H9 (cell line): Measurements from ENCODE around the gene CDK5RAP1. TPM values are rescaled to one million over a fixed set of nuclear protein-coding genes. Genes with fewer than 3 reads are reported as not detected.
A peak's percentile ranks its signal among the peaks of the same experiment; 100 is the strongest.

Source experiments
- DNase-seq: peaks from one replicate; pipeline ENCODE4 v3.0.0-alpha.2; 2017
- H2AFZ ChIP-seq: one replicate; pipeline ENCODE4 v1.6.1; 2013; ENCODE audit warnings: mild to moderate bottlenecking, low read length, control low read depth, moderate library complexity
- H2AK5ac ChIP-seq: 2 replicates; pipeline ENCODE4 v1.6.1; 2013; ENCODE audit warnings: low read length, control low read depth, mixed read lengths; ENCODE audit not compliant: insufficient read length
- H2BK120ac ChIP-seq: one replicate; pipeline ENCODE4 v1.6.1; 2013; ENCODE audit warnings: low read depth, mild to moderate bottlenecking, low read length, control low read depth, inconsistent platforms; ENCODE audit not compliant: poor library complexity, severe bottlenecking
- H2BK12ac ChIP-seq: 2 replicates; pipeline ENCODE4 v1.6.1; 2013; ENCODE audit warnings: low read length, control low read depth, mixed read lengths, low read depth; ENCODE audit not compliant: insufficient read length
- H2BK15ac ChIP-seq: 2 replicates; pipeline ENCODE4 v1.6.1; 2013; ENCODE audit warnings: low read depth, low read length, control low read depth
- H2BK20ac ChIP-seq: one replicate; pipeline ENCODE4 v1.6.1; 2013; ENCODE audit warnings: low read depth, mild to moderate bottlenecking, low read length, control low read depth, inconsistent platforms; ENCODE audit not compliant: poor library complexity, severe bottlenecking
- H2BK5ac ChIP-seq: 2 replicates; pipeline ENCODE4 v1.6.1; 2013; ENCODE audit warnings: low read length, control low read depth, mixed read lengths; ENCODE audit not compliant: insufficient read length
- H3K14ac ChIP-seq: 2 replicates; pipeline ENCODE4 v1.6.1; 2013; ENCODE audit warnings: low read length, control low read depth; ENCODE audit not compliant: insufficient read depth
- H3K18ac ChIP-seq: 2 replicates; pipeline ENCODE4 v1.6.1; 2013; ENCODE audit warnings: low read depth, mild to moderate bottlenecking, mixed read lengths, low read length, control low read depth; ENCODE audit not compliant: insufficient read length
- H3K23ac ChIP-seq: 2 replicates; pipeline ENCODE4 v1.6.1; 2013; ENCODE audit warnings: low read length, control low read depth, mixed read lengths, low read depth; ENCODE audit not compliant: insufficient read length
- H3K23me2 ChIP-seq: 2 replicates; pipeline ENCODE4 v1.6.1; 2013; ENCODE audit warnings: low read depth, mild to moderate bottlenecking, mixed read lengths, low read length, control low read depth; ENCODE audit not compliant: insufficient read length, poor library complexity, severe bottlenecking
- H3K27ac ChIP-seq: 2 replicates; pipeline ENCODE4 v1.5.1; 2013; ENCODE audit warnings: low read length, control low read depth, mixed read lengths, low read depth; ENCODE audit not compliant: insufficient read length
- H3K27me3 ChIP-seq: 2 replicates; pipeline ENCODE4 v1.6.1; 2013; ENCODE audit warnings: low read length, control low read depth, inconsistent platforms; ENCODE audit not compliant: insufficient read depth
- H3K4ac ChIP-seq: 2 replicates; pipeline ENCODE4 v1.6.1; 2013; ENCODE audit warnings: low read depth, mild to moderate bottlenecking, control low read depth, inconsistent platforms, low read length, moderate library complexity
- H3K4me1 ChIP-seq: 2 replicates; pipeline ENCODE4 v1.6.1; 2013; ENCODE audit warnings: low read length, control low read depth, inconsistent platforms; ENCODE audit not compliant: insufficient read depth
- H3K4me2 ChIP-seq: 2 replicates; pipeline ENCODE4 v1.6.1; 2013; ENCODE audit warnings: low read length, control low read depth, mixed read lengths; ENCODE audit not compliant: insufficient read length, insufficient read depth
- H3K56ac ChIP-seq: 2 replicates; pipeline ENCODE4 v1.6.1; 2013; ENCODE audit warnings: low read depth, mild to moderate bottlenecking, mixed read lengths, low read length, control low read depth; ENCODE audit not compliant: insufficient read length
- H3K79me1 ChIP-seq: 2 replicates; pipeline ENCODE4 v1.6.1; 2013; ENCODE audit warnings: low read depth, mild to moderate bottlenecking, moderate library complexity, low read length, control low read depth, inconsistent platforms; ENCODE audit not compliant: insufficient read depth, poor library complexity, severe bottlenecking
- H3K79me2 ChIP-seq: 2 replicates; pipeline ENCODE4 v1.6.1; 2013; ENCODE audit warnings: low read length, control low read depth, inconsistent platforms; ENCODE audit not compliant: insufficient read depth
- H3K9ac ChIP-seq: 2 replicates; pipeline ENCODE4 v1.6.1; 2013; ENCODE audit warnings: low read length, control low read depth, mixed read lengths; ENCODE audit not compliant: insufficient read length; ENCODE audit errors: extremely low read depth
- H3K9me3 ChIP-seq: one replicate; pipeline ENCODE4 v1.6.1; 2013; ENCODE audit warnings: low read depth, low read length, inconsistent platforms; ENCODE audit not compliant: control insufficient read depth
- H3T11ph ChIP-seq: one replicate; pipeline ENCODE4 v1.6.1; 2013; ENCODE audit warnings: mild to moderate bottlenecking, low read length, control low read depth, inconsistent platforms
- H4K20me1 ChIP-seq: one replicate; pipeline ENCODE4 v1.6.1; 2013; ENCODE audit not compliant: control insufficient read depth, insufficient read length, insufficient read depth
- H4K5ac ChIP-seq: 2 replicates; pipeline ENCODE4 v1.6.1; 2013; ENCODE audit warnings: low read depth, mild to moderate bottlenecking, mixed read lengths, low read length, control low read depth; ENCODE audit not compliant: insufficient read length
- H4K8ac ChIP-seq: replicated peaks from 2 replicates; pipeline ENCODE4 v1.6.1; 2013; ENCODE audit warnings: low read length, control low read depth, mixed read lengths, low read depth; ENCODE audit not compliant: insufficient read length
- H4K91ac ChIP-seq: 2 replicates; pipeline ENCODE4 v1.6.1; 2013; ENCODE audit warnings: low read depth, mild to moderate bottlenecking, moderate library complexity, mixed read lengths, low read length, control low read depth; ENCODE audit not compliant: insufficient read length
- H3K27ac Mint-ChIP-seq, 3 experiments: 2 replicates in 2 of 3; 3 replicates in 1 of 3; pipeline ENCODE4 v1.8.0; 2020 to 2021; ENCODE audit warnings: mixed read lengths in 3 of 3, mild to moderate bottlenecking in 1 of 3, moderate library complexity in 1 of 3
- H3K27me3 Mint-ChIP-seq: 2 replicates; pipeline ENCODE4 v1.8.0; 2021; ENCODE audit warnings: low read depth, mild to moderate bottlenecking, moderate library complexity, mixed read lengths
- H3K36me3 Mint-ChIP-seq, 3 experiments: 2 replicates in 2 of 3; 3 replicates in 1 of 3; pipeline ENCODE4 v1.8.0; 2020 to 2021; ENCODE audit warnings: low read depth in 3 of 3, mixed read lengths in 3 of 3; ENCODE audit not compliant: insufficient read depth in 1 of 3
- H3K4me1 Mint-ChIP-seq, 2 experiments: 2 replicates each; pipeline ENCODE4 v1.8.0; 2020; ENCODE audit warnings: mixed read lengths in 2 of 2
- H3K4me3 Mint-ChIP-seq, 2 experiments: 2 replicates in 1 of 2; 3 replicates in 1 of 2; pipeline ENCODE4 v1.8.0; 2020 to 2021; ENCODE audit warnings: mild to moderate bottlenecking in 2 of 2, mixed read lengths in 2 of 2, moderate library complexity in 1 of 2
- H3K9me3 Mint-ChIP-seq, 2 experiments: 2 replicates in 1 of 2; 3 replicates in 1 of 2; pipeline ENCODE4 v1.8.0; 2020; ENCODE audit warnings: mild to moderate bottlenecking in 2 of 2, mixed read lengths in 2 of 2, moderate library complexity in 1 of 2
- WGBS: extraction: QIAGEN DNeasy Blood & Tissue Kit; methylation state at CpG from one replicate; pipeline ENCODE4 v1.1.7; 2013; ENCODE audit warnings: missing lambda C conversion rate, low lambda C conversion rate, mixed read lengths; ENCODE audit not compliant: insufficient read length; ENCODE audit errors: extremely low coverage; 5-methylcytosine and 5-hydroxymethylcytosine counted together
- total RNA-seq: library from RNA; stranded (reverse); gene quantifications from 2 replicates; pipeline ENCODE4 v1.2.1, GENCODE V29; 2021
- TF ChIP-seq, protein P1 (sequence below): fragments of 200-600 bp; sonication (generic); conservative IDR thresholded peaks from 3 replicates; pipeline ENCODE4 v1.8.0; 2021; ENCODE audit warnings: antibody characterized with exemption, mild to moderate bottlenecking

CDK5RAP1 gene
- total RNA-seq, 1 experiment from 2014 or later = 66.4 TPM

DNA sequence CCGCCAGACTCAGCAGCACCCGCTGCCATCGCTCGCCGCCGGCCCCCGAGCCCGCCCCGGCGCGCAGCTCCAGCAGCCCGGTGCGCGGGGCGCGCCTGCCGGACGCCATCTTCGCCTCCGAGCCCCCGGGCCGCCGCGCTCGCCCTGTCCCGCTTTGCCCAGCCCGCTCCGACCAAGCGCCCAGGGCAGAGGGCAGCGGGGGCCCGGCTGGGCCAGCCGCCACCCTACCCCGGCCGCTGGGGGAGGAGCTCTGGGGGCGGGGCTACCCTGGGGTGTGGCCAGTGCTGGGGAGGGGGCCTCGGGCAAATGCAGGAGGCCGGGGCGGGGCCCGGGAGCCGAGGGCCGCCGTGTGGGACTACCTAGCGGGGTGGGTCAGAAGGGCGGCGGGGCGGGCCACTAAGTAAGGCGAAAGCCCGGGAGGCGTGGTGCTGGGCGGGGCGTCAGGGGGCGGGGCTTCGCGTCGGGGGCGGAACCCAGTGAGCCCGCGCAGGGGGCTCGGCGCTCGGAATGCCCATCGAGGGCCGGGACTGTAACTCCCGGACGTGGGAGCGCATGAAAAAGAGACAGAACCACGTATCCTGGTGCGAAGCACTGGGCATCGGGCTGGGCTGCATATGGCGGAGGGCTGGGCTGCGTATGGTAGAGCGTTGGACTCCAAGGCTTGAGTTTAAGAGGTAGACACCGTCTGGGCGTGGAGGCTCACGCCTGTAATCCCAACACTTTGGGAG, 42.4 kb upstream of the CDK5RAP1 start, which contains the start of gene SNTA1:
SNTA1 (minus strand) TSS at position 252 of the 728 bp plus-strand sequence; CDS start at position 109, 143 bp downstream.
- Histone ChIP-seq H3K79me2 (no peaks in the 10 kb centered on the region), H3K27ac (no peak within 1 kb of the TSS), H2BK12ac (no peak within 1 kb of the TSS), H4K5ac (no peak within 1 kb of the TSS), H3K14ac (no peak within 1 kb of the TSS), H4K20me1 (peaks cover 2% of the 10 kb centered on the region), H2BK5ac (no peak within 1 kb of the TSS), H2BK20ac (no peak within 1 kb of the TSS), H4K91ac (no peak within 1 kb of the TSS), H3K23ac (no peak within 1 kb of the TSS), H2AK5ac (no peak within 1 kb of the TSS), H3K18ac (no peak within 1 kb of the TSS), H3K4me2 (peak within 1 kb of the TSS; percentile 84), H4K8ac (no peak within 1 kb of the TSS), H3T11ph (no peak within 1 kb of the TSS), H3K56ac (no peak within 1 kb of the TSS), H3K23me2 (peaks cover 12% of the 10 kb centered on the region), H2AFZ (no peak within 1 kb of the TSS), H3K9ac (no peak within 1 kb of the TSS), H3K79me1 (no peaks in the 10 kb centered on the region), H3K4me1 (no peaks in the 10 kb centered on the region), H3K4ac (no peak within 1 kb of the TSS), H3K9me3 (no peaks in the 10 kb centered on the region), H2BK120ac (no peak within 1 kb of the TSS), H2BK15ac (no peak within 1 kb of the TSS), H3K27me3 (peaks cover 12% of the 10 kb centered on the region; the same call in 1 of the 2 replicates)
- H3K36me3 Mint-ChIP-seq = peaks cover 1 to 5% (median 2%) of the 10 kb centered on the region in 3 experiments; a peak in 4 of 7 replicates
- H3K4me3 Mint-ChIP-seq = peak within 1 kb of the TSS; percentile 81 to 88
- H3K4me1 Mint-ChIP-seq = peaks cover 12 to 19% of the 10 kb centered on the region in 2 experiments
- TF ChIP-seq, protein P1, sequence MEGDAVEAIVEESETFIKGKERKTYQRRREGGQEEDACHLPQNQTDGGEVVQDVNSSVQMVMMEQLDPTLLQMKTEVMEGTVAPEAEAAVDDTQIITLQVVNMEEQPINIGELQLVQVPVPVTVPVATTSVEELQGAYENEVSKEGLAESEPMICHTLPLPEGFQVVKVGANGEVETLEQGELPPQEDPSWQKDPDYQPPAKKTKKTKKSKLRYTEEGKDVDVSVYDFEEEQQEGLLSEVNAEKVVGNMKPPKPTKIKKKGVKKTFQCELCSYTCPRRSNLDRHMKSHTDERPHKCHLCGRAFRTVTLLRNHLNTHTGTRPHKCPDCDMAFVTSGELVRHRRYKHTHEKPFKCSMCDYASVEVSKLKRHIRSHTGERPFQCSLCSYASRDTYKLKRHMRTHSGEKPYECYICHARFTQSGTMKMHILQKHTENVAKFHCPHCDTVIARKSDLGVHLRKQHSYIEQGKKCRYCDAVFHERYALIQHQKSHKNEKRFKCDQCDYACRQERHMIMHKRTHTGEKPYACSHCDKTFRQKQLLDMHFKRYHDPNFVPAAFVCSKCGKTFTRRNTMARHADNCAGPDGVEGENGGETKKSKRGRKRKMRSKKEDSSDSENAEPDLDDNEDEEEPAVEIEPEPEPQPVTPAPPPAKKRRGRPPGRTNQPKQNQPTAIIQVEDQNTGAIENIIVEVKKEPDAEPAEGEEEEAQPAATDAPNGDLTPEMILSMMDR = no peak
- H3K27me3 Mint-ChIP-seq = peaks cover 41% of the 10 kb centered on the region
- peak within 1 kb of the TSS; percentile 68 to 95 (median 70); a peak in 4 of 7 replicates for H3K27ac Mint-ChIP-seq
- DNase-seq = peak; percentile 98
- peaks cover 2 to 5% of the 10 kb centered on the region in 2 experiments; a peak in 3 of 5 replicates for H3K9me3 Mint-ChIP-seq
- no CpG with 5 or more reads among the region's 75 CpGs for WGBS
